Limb (tissue), 2 donors: ENCODE results near the gene RUFY2.

ENCODE experiments used
- DNase-seq, 2 donors: peaks; one replicate each; pipeline ENCODE4 v3.0.0-alpha.2; 2016; ENCODE audit errors: extremely low spot score in 2 of 2

The RUFY2 gene, protein sequence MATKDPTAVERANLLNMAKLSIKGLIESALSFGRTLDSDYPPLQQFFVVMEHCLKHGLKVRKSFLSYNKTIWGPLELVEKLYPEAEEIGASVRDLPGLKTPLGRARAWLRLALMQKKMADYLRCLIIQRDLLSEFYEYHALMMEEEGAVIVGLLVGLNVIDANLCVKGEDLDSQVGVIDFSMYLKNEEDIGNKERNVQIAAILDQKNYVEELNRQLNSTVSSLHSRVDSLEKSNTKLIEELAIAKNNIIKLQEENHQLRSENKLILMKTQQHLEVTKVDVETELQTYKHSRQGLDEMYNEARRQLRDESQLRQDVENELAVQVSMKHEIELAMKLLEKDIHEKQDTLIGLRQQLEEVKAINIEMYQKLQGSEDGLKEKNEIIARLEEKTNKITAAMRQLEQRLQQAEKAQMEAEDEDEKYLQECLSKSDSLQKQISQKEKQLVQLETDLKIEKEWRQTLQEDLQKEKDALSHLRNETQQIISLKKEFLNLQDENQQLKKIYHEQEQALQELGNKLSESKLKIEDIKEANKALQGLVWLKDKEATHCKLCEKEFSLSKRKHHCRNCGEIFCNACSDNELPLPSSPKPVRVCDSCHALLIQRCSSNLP

DNA sequence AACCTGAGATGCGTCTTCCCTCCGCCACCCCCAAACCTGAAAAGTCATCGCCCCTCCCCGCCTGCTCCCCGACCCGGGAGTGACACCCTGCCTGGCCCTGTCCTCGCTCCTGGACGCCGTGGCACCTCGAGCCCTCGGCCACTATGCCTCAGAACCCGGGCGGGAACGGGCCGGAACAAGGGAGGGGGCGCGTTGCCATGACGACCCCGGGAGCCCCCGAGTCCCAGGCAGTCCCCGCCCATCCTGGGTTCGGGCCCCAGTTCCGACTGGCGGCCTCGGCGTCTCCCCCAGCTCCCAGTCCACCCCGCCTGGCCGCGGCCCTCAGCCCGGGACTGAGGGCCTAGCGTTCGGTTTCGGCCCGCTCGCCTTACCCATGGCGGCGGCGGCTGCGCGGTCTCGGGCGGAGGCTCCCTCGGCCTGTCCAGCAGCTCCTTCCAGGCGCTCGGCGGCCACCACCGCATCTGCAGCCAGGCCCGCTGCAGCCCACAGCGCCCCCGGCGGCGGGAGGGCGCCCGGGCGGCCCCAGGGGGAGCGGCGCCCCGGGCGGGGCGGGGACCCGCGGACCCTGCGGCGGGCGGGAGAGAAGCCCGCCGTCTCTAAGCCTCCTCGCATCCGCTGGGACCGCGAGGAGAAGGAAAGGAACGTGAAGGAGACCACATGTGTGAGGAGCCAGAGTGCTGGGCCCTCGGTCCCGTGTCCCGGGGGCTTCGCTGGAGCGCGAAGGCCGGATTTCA is at the start of gene RUFY2:
Gene RUFY2 (minus strand): TSS at position 463 of the 734 bp plus-strand sequence. CDS start 88 bp downstream, at position 375.
- peak; percentile 82 to 93 for DNase-seq

DNA sequence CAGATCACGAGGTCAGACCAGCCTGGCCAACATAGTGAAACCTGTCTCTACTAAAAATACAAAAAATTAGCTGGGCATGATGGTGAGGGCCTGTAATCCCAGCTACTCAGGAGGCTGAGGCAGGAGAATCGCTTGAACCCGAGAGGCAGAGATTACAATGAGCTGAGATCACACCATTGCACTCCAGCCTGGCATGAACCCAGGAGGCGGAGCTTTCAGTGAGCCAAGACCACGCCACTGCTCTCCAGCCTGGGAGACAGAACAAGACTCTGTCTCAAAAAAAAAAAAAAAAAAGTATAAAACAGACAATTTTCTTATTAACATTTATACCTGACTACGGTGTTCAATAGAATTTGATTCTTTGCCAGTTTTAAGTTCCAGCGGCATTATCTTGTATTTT is 42.6 kb upstream of the RUFY2 start:
- peak in 1 of 2 donors; percentile 36 for DNase-seq

DNA sequence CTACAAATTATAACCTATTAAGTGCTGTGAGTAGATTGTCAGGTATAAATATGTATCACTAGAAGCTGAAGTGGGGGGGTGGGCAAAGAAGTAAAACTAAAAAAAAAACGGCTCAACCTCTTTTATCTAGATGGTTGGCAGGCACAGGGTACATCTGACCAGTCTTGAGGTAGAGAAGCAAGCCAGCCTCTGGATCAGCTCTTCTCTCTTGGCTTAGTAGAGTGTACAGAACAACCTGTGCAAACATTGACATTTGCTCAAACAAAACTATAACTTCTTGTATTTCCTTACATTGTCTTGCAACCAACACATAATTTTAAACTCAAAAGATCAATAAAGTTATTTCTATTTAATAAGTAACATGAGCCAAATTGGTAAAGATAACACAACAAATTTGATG is 39.1 kb upstream of the RUFY2 start:
- no peak for DNase-seq

DNA sequence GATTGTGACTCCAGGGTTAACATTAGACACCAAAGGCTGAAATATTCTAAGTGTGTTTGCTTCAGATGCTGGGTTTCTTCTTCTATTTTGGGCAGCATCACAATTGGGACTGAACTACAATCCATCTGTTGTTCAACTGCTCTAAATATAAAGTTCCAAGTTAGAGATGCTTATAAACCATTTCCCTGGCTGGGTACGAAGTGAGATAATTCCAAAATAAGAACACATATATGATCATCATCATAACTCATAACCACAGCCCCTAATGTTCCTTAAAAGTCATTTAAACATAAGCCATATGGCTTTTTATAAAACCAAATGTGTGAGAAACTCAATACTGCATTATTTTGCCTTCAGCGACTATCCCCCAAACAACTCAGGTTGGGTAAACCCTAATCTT is 35.9 kb upstream of the RUFY2 start:
- no peak for DNase-seq

DNA sequence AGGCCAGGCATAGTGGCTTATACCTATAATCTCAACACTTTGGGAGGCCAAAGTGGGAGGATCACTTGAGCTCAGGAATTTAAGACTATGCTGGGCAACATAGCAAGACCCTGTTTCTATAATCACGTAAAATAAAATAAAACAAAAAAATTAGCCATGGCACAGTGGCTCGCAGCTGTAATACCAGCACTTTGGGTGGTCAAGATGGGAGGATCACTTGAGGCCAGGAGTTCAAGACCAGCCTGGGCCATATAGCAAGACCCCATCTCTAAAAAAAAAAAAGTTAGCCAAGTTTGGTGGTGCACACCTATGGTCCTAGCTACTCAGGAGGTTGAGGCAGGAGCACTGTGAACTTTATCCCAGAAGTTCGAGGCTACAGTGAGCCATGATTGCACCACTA is 33.8 kb upstream of the RUFY2 start:
- no peak for DNase-seq

DNA sequence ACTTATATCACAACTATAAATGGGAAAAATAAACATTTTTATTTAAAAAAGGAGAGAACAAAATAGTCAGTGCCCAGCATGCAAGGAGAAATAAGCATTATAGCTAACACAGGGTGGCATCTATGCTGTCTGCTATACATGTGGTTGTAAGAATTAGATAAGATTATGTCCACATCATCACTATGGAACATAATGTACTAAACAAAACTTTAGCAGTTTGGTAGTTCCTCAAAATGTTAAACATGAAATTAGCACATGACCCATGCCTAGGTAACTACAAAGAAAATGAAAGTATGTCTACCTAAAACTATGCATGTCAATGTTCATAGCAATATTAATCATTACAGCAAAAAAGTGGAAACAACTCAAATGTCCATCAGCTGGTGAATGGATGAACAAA is 28.7 kb upstream of the RUFY2 start:
- no peak for DNase-seq

DNA sequence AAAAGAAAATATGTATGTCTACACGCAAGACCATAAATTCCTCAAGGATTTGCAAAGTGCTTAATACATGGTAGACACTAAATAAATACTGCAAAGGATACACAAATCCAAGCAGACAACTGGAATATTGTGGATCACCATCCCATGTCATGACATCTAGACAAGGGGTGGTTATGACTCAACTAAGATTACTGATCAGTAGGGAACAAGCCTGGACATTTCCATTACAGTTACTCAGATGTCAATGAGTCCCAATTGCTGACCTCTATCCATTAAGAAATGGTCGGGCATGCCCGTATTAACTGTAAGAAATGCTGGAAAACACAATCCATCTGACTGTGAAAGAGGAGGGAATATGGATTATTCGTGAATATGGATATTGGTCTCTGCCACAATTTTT is 27.6 kb upstream of the RUFY2 start:
- no peak for DNase-seq

DNA sequence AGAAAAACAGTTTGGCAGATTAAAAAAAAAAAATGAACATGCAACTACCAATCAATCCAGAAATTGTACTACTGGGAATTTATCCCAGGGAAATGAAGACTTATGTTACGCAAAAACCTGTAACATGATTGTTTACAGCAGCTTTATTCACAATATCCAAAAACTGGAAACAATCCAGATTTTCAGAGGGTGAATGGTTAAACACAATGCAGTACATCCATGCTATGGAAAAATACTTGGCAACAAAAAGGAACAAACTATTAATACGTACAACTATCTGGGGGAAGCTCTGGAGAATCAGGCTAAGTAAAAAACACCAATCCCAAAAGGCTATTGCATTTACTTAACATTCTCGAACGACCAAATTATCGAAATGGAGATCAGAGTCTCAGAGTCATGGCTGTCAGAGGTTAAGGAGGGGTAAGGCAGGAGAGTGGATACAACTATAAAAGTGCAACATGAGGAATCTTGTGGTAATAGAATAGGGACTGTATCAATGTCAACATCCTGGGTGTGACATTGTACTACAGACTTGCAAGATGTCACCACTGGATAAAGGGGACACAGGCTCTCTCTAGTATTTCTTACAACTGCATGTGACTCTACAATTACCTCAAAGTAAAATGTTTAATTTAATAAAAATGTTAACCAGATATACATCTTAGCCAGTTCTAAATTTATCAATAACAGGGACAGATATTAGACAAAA is 21.5 kb upstream of the RUFY2 start:
- DNase-seq = no peak

DNA sequence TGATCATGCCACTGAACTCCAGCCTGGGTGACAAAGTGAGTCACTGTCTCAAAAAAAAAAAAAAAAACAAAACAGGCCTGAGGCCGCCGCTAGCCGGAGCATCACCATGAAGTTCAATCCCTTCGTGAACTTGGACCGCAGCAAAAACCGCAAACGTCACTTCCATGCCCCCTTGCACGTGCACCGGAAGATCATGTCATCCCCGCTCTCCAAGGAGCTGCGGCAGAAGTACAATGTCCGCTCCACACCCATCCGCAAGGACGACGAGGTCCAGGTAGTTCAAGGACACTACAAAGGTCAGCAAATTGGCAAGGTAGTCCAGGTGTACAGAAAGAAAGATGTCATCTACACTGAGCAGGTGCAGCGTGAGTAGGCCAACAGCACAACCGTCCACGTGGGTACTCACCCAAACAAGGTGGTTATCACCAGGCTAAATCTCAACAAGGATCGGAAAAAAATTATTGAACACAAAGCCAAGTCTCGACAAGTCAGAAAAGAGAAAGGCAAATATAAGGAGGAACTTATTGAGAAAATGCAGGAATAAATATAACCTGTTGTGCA is 17.5 kb upstream of the RUFY2 start:
- no peak for DNase-seq

DNA sequence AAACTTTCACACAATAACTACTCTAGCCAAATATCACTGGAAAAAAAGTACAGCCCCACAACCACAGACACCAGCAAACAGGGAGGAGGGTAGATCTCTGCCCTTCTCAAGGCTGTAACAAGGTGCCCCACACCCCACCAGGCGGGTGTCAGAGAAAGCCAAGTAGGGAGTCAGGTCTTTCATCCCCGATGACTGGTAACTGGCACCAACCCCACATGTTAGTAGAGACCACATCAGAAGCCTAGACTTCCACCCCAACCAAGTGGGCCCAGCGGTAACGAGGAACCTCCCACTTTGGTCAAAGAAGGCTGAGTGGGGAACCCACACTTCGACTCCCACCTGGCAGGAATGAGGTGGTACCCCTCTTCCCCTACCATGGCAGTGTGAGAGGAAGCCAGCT is 16.4 kb upstream of the RUFY2 start:
- DNase-seq = no peak

DNA sequence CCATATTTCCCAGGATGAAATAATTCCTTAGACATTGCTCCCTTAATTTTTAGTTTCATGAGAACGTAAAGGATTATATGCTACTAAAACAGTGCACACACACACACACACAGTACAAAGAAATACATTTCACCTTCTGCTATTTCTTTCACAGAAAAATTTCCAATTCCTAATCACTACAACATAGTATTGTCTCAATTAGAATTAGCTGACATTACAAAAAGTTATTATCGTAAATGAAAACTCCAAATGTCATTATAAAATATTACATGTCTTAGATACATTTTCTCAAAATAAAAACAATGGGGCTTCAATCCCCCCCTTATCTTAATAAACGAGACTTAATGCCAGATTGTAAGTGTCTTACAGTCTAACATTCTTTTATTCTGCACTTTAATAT is 12.3 kb upstream of the RUFY2 start:
- DNase-seq = no peak

DNA sequence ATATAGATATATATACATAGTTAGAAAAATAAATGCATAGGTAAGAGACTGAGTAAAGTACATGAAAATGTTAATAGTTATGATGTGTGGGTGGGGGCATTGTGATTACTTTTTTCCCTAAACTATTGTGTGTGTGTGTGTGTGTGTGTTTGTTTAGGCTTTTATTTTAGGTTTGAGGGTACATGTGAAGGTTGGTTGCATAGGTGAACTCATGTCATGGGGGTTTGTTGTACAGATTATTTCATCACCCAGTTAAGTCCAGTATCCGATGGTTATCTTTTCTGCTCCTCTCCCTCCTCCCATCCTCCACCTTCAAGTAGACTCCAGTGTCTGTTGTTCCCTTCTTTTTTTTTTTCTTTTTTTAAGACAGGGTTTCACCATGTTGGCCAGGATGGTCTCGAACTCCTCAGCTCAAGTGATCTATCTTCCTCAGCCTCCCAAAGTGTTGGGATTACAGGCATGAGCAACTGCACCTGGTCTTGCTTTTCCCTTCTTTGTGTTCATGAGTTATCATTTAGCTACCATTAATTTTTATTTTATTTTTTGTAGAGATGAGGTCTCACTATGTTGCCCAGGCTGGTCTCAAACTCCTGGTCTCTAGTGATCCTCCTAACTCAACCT is 1.9 kb upstream of the RUFY2 start:
- no peak for DNase-seq

DNA sequence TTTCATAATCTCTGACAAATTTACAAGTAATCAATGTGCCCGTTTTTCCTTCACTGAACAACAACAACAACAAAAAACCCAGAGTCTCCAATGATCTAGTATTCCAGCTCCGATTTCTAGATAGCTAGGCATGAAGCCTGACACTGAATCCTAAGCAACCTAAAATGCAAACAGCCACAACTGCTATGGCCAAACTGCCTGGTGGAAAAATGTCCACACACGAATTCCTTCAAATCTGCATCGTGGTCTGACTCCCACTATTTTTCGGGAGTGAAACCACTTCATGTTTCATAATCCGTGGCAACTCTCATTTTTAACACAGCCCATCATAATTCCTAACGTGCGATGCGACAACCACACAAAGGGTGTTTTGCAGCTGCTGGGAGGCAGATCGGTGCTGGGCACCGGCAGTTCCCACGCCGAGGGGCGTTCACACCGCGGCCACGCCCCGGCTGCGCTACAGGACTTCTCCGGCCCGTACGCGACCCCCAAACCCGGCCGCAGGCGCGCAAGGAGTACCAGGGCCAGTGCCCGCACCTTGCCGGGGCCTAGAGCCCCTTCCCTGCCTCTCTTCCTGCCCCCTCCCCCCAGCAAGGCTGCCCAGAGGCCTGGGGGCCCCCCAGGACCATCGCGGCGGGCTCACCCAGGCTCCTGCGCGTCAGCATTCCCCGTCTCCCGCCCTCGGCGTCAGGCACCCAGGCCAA is 814 bp downstream of the RUFY2 start:
- peak; percentile 58 to 83 for DNase-seq

DNA sequence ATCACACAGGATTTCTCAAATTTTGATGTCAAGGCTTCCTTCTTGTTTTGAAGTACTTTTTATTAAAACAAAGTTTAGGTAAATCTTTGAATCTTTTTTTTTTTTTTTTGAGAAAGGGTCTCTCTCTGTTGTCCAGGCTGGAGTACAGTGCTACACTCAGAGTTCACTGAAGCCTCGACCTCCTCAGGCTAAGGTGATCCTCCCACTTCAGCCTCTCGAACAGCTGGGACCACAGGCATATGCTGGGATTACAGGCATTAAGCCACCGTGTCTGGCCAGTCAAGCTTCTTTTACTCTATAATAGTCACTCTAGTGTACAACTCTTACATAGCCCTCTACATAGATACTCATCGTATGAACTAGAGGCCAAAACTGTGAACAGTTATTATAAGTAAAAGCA is 3.4 kb downstream of the RUFY2 start:
- DNase-seq = no peak

DNA sequence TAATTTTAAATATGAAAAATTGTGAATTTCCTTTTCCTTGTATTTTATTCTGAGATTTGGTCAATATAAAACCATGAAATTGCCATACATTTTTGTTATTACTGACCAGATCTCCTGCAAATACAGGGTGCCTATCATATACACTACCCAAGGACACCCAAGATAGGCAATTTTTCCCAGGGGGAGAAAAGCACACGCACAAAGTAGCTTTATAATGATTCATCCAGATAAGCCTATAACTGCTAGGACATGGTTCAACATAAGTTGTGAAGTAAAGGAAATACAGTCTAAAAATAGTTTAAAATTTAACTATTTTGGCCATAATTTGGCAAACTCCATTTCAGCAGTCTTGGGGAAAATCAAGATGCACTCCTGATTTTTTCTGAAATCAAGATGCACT is 4.8 kb downstream of the RUFY2 start:
- DNase-seq = no peak

DNA sequence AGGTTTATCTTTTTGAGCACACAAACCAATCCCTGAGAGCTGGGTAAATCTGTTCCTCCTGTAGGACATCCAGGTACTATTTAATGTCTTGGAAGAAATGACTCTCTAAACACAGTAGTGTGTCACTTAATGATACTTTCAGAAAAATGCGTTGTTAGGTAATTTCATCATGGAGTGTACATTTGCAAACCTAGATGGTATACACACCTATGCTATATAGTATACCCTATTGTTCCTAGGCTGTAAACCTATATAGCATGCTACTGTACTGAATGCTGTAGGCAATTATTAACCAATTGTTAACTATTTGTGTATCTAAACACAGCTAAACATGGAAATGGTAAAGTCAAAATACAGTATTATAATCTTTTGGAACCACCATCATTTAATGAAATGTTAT is 10.1 kb downstream of the RUFY2 start:
- DNase-seq = no peak

DNA sequence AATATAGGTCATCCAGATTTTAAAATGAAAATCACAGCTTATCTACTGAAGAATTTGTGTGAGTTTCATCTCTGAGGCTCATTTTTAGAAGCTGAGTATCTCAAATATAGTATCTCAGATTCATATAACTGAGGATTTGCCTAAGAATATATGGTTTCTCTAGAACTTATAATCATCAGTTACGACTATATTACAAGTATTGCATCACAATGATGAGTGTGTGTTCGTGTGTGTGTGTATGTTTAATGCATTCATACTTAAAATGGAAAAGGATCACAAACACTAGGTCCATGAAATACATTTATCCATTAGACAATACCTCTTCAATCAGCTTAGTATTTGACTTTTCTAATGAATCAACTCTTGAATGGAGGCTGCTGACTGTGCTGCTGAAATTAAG is 21.3 kb downstream of the RUFY2 start:
- DNase-seq = no peak

DNA sequence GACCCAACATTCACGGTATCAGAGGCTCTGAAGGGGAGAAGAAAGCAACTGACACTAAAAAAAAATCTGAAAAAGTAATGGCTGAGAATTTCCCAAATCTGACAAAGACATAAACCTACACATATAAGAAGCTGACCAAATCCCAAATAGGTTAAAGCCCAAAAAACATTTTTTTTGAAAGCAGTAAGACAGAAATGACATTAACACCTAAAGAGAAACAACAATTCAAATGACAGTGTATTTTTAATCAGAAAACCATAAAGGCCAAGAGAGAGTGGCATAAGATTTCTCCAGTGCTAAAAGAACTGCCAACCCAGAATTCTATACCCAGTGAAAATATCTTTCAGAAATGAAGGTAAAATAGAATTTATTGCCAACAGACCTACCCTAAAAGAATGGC is 35.5 kb downstream of the RUFY2 start:
- DNase-seq = no peak

DNA sequence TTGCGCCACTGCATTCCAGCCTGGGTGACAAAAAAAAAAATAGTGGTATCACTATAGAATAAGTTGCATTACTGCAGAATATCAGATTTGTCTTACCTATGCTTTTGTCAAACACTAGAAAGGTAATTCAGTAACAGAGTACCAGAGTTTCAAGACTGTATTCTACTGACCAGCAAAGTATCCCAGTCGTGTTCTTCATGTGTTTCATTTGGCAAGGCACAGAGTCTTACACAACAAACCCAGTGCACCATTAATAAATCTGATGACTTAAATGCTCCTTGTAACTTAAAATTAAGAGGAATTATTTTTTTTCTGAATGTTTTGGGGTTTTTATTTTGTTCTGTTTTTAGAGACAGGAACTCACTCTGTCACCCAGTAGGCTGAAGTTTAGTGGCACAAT is 40.0 kb downstream of the RUFY2 start:
- DNase-seq = no peak

DNA sequence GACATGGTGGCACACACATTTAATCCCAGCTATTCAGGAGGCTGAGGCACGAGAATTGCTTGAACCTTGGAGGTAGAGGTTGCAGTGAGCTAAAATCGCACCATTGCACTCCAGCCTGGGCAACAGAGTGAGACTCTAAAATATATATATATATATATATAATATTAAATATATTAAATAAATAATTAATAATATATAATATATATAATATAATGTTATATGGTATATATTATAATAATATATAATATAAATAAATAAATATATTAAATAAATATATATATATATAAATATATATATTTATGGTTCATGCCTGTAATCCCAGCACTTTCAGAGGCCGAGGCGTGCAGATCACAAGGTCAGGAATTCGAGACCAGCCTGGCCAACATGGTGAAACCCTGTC is 40.5 kb downstream of the RUFY2 start:
- DNase-seq = no peak

DNA sequence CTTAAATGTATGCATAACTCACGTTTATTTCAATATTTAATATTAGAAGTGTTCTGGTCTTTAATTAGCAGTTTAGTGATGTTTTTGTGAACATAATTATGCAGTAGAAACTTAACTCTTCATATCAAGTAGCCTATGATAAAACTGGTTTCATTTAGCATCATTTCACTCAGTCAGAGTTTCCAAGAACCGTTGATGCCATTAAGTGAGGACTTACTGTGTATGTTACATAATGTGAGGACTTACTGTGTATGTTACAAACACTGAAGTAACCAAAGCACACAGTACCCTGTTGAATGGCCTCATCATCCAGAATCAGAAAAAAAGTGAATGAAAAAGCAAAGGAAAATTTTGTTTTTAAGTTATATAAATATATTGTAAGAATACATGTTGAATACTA is 41.5 kb downstream of the RUFY2 start:
- DNase-seq = no peak
